HG02970 (cell line): Measurements from ENCODE around the gene GEMIN8.

Source experiments
- ATAC-seq: cut with Tn5 transposase; IDR thresholded peaks from one replicate; pipeline ENCODE4 v1.9.1; 2021; ENCODE audit warnings: mild to moderate bottlenecking, moderate library complexity, moderate number of reproducible peaks; ENCODE audit not compliant: unreplicated experiment, low FRiP score

GEMIN8 gene

GRCh38 chrX:14029425-14030173 lies at the start of gene GEMIN8:
TSS of gene GEMIN8 (minus strand) at chrX:14029892. CDS start at chrX:14021478, 8,414 bp downstream.
- ATAC-seq = peak; percentile 83

GRCh38 chrX:14076639-14077038 lies 46.9 kb upstream of the GEMIN8 start:
- no peak for ATAC-seq

- no peak for ATAC-seq
Observed at GRCh38 chrX:14073556-14073955, 43.9 kb upstream of the GEMIN8 start.

- no peak for ATAC-seq
Observed at GRCh38 chrX:14073071-14073470, 43.4 kb upstream of the GEMIN8 start.

GRCh38 chrX:14065800-14066199 lies 36.1 kb upstream of the GEMIN8 start:
- ATAC-seq = no peak

- no peak for ATAC-seq
Observed at GRCh38 chrX:14064626-14065432, 35.1 kb upstream of the GEMIN8 start.

GRCh38 chrX:14062524-14062923 lies 32.8 kb upstream of the GEMIN8 start:
- no peak for ATAC-seq

- ATAC-seq = no peak
Observed at GRCh38 chrX:14056206-14056605, 26.5 kb upstream of the GEMIN8 start.

GRCh38 chrX:14051416-14051815 lies 21.7 kb upstream of the GEMIN8 start:
- ATAC-seq = no peak

GRCh38 chrX:14050709-14051108 lies 21.0 kb upstream of the GEMIN8 start:
- no peak for ATAC-seq

GRCh38 chrX:14043209-14043608 lies 13.5 kb upstream of the GEMIN8 start:
- no peak for ATAC-seq

GRCh38 chrX:14039344-14039743 lies 9.7 kb upstream of the GEMIN8 start:
- no peak for ATAC-seq

- no peak for ATAC-seq
Observed at GRCh38 chrX:14038375-14039085, 8.8 kb upstream of the GEMIN8 start.

- ATAC-seq = no peak
Observed at GRCh38 chrX:14032406-14032805, 2.7 kb upstream of the GEMIN8 start.

GRCh38 chrX:14030174-14030530 lies 460 bp upstream of the GEMIN8 start:
- ATAC-seq = no peak

GRCh38 chrX:14029039-14029424 lies 660 bp downstream of the GEMIN8 start:
- no peak for ATAC-seq

- ATAC-seq = no peak
Observed at GRCh38 chrX:14028473-14028872, 1.2 kb downstream of the GEMIN8 start.

GRCh38 chrX:14027511-14028019 lies 2.1 kb downstream of the GEMIN8 start:
- ATAC-seq = no peak

GRCh38 chrX:14027036-14027435 lies 2.7 kb downstream of the GEMIN8 start:
- no peak for ATAC-seq

- ATAC-seq = no peak
Observed at GRCh38 chrX:14026121-14026520, 3.6 kb downstream of the GEMIN8 start.

- no peak for ATAC-seq
Observed at GRCh38 chrX:14022019-14022418, 7.7 kb downstream of the GEMIN8 start.
